GM10266 (cell line): ENCODE measurements around the gene C16orf54.
"Not testable (repeated sequence)": the region's sequence is repeated elsewhere in the genome, so short reads cannot be mapped to it uniquely, and the experiment has no call there.

Experiments used
- DNase-seq: peaks from one replicate; pipeline ENCODE4 v3.0.0; 2012; ENCODE audit errors: extremely low spot score
- CTCF ChIP-seq: IDR thresholded peaks from 2 replicates; pipeline ENCODE4 v1.5.1; 2012; ENCODE audit warnings: mild to moderate bottlenecking, low read depth; ENCODE audit not compliant: control insufficient read depth, insufficient read depth; ENCODE audit errors: missing control alignments

The C16orf54 gene

DNA sequence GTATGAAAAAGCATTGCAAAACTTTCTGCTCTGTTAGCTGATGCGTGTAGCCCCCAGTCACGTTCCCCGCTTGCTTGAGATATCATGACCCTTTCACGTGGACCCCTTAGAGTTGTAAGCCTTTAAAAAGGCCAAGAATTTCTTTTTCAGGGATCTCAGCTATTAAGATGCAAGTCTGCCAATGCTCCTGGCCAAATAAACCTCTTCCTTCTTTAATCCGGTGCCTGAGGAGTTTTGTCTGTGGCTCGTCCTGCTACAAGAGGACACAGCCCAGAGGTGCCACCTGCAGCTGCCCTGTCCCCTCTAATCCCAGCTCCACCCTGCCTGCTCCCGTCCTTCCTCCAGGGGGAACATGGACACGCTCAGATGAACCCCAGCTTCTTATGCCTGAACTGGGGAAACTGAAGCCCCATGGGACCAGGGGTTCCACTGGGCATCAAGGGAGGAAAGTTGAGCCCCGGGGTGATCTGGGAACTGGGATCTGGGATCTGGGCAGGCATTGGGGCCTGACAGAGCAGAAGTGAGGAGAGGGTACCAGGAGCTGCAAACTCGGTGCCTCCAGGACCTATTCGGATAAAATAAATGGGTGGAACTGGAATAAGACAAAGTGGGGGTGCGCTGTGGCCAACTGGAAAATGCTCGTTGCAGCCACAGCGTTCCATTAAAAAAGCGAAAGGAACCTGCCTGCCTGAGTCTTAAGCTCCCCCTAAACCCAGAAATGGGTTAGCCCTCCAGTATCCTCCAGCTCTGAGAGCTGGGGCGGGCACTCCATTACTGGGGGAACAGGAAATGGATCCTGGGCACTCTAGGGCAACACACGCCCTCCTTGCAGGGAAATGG, 47.1 kb downstream of the C16orf54 start:
- no peak for TF ChIP-seq CTCF
- peak; percentile 4 for DNase-seq

DNA sequence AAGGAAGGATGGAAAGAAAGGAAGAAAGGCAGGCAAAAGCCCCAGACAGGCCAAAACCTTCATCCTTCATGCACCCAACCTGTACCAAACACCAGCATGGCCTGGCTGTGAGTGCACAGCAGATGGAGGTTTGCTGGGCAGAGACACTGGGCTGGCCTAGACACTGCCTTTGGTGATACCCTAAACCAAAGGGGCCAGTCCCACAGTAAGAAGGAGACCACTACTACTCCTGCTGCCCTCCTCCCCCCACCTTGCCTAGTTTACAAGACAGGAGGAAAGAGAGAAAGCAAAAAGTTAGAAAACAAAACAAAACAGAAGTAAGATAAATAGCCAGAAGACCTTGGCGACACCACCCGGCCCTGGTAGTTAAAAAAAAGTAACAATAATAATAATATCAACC, 47.7 kb downstream of the C16orf54 start:
- TF ChIP-seq CTCF: no peak
- no peak for DNase-seq

DNA sequence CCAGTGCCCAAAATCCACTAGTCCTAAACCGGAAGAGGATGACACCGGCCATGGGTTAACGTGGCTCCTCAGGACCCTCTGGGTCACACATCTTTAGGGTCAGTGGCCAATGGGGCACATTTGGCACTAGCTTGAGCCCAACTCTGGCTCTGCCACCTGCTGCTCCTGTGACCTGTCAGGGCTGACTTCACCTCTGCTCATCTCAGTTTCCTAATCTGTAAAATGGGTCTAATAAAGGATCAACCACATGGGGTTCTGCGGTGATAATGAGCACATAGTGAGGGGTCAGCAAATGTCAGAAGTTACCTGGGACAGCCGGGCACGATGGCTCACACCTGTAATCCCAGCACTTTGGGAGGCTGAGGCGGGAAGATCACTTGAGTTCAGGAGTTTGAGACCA, 48.4 kb downstream of the C16orf54 start:
- no peak for TF ChIP-seq CTCF
- DNase-seq: no peak

DNA sequence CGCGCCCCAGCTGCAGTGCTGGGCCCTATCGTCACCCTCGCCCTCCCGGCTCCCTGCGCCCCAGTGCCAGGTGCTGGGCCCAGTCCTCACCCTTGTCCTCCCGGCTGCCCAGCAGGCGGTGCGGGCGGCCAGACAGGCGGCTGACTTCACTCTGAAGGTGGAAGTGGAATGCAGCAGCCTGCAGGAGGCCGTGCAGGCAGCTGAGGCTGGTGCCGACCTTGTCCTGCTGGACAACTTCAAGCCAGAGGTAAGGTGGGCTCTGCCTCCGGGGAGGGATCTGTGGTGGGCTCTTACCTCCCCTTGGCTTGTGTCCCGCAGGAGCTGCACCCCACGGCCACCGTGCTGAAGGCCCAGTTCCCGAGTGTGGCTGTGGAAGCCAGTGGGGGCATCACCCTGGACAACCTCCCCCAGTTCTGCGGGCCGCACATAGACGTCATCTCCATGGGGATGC, 48.9 kb downstream of the C16orf54 start:
- no peak for DNase-seq
- TF ChIP-seq CTCF: no peak

- peak; percentile 4 for DNase-seq
These were observed 50.1 kb downstream of the C16orf54 start for GRCh38 chr16:29695675-29696074.

- peak; percentile 5 for DNase-seq
- no peak for TF ChIP-seq CTCF
These were observed 51.2 kb downstream of the C16orf54 start for GRCh38 chr16:29694384-29695195.

DNA sequence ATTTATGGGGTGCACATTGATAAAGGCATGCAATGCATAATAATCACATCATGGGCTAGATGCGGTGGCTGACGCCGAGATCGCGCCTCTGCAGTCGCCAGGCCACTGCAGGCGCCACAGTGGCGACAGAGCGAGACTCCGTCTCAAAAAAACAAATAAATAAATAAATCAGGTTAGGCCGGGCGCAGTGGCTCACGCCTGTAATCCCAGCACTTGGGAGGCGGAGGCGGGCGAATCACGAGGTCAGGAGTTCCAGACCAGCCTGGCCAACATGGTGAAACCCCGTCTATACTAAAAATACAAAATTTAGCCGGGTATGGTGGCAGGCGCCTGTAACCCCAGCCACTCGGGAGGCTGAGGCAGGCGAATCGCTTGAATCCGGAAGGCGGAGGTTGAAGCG, 53.2 kb downstream of the C16orf54 start:
- DNase-seq: not testable (repeated sequence)
